Subcutaneous abdominal adipose tissue (tissue), 5 donors: ENCODE results near the gene ABTB1.
A peak's percentile ranks its signal among the peaks of the same experiment; 100 is the strongest.

Experiments
- H3K27ac ChIP-seq: one replicate; pipeline ENCODE4 v1.7.0; 2013; ENCODE audit warnings: low read depth, mild to moderate bottlenecking, inconsistent platforms, low read length, moderate library complexity
- H3K27me3 ChIP-seq, 5 donors: one replicate each; pipeline ENCODE4 v1.7.0; 2013; ENCODE audit warnings: low read length in 5 of 5, inconsistent platforms in 1 of 5; ENCODE audit not compliant: control insufficient read depth in 5 of 5, insufficient read depth in 4 of 5
- H3K36me3 ChIP-seq, 5 donors: one replicate each; pipeline ENCODE4 v1.7.0; 2013; ENCODE audit warnings: low read length in 5 of 5; ENCODE audit not compliant: control insufficient read depth in 5 of 5, insufficient read depth in 5 of 5
- H3K4me1 ChIP-seq, 5 donors: one replicate each; pipeline ENCODE4 v1.7.0; 2013; ENCODE audit warnings: low read length in 5 of 5, mild to moderate bottlenecking in 3 of 5, moderate library complexity in 1 of 5; ENCODE audit not compliant: control insufficient read depth in 5 of 5, insufficient read depth in 5 of 5
- H3K4me3 ChIP-seq, 5 donors: one replicate each; pipeline ENCODE4 v1.7.0; 2013; ENCODE audit warnings: low read length in 5 of 5, low read depth in 1 of 5
- H3K9ac ChIP-seq, 5 donors: one replicate each; pipeline ENCODE4 v1.7.0; 2013; ENCODE audit warnings: low read length in 5 of 5, mild to moderate bottlenecking in 4 of 5, moderate library complexity in 3 of 5
- H3K9me3 ChIP-seq, 5 donors: one replicate each; pipeline ENCODE4 v1.7.0; 2013; ENCODE audit warnings: low read length in 5 of 5; ENCODE audit not compliant: control insufficient read depth in 5 of 5
- donor health status: healthy.
- donor health status: healthy.
- donor health status: healthy.
- donor health status: healthy.
- donor health status: healthy.

The ABTB1 gene

DNA sequence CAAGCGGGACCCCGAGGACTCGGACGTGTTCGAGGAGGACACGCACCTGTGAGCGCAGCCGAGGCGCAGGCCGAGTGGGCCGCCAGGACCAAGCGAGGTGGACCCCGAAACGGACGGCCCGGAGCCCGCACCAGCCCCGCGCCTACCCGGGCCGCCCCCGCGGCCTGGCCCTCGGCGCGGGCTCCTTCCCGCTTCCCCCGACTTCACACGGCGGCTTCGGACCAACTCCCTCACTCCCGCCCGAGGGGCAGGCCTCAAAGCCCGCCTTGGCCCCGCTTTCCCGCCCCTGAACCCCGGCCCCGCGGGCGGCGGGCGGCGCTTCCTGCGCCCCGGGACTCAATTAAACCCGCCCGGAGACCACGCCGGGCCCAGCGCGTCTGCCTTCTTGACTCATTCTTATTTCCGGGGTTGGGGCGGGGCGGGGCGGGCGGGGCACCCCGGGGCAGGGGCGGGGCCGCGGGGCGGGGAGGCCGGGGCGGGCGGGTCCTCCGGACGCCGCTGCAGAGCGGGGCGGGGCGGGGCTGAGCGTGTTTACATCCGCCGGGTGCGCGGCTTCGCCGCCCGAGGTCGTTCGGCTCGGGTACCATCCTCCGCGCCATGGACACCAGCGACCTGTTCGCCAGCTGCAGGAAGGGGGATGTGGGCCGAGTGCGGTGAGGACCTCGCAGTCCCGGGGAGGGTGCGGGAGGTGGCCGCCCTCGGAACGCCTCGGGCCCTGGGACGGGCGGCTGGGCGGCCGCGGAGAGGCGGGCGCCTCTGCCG lies at the start of gene ABTB1:
Gene ABTB1, plus strand, starts transcription at position 524 of the 762 bp plus-strand sequence. Its CDS starts 74 bp downstream, at position 598.
- Histone ChIP-seq H3K4me1 (peaks cover 4 to 34% (median 25%) of the 10 kb centered on the region in 5 donors), H3K36me3 (peaks cover 0 to 27% (median 25%) of the 10 kb centered on the region in 5 donors), H3K27ac (peak within 1 kb of the TSS; percentile 46), H3K9me3 (no peaks in the 10 kb centered on the region), H3K27me3 (no peaks in the 10 kb centered on the region), H3K9ac (peak within 1 kb of the TSS; percentile 56 to 87 (median 82)), H3K4me3 (peak within 1 kb of the TSS; percentile 62 to 89 (median 79))

DNA sequence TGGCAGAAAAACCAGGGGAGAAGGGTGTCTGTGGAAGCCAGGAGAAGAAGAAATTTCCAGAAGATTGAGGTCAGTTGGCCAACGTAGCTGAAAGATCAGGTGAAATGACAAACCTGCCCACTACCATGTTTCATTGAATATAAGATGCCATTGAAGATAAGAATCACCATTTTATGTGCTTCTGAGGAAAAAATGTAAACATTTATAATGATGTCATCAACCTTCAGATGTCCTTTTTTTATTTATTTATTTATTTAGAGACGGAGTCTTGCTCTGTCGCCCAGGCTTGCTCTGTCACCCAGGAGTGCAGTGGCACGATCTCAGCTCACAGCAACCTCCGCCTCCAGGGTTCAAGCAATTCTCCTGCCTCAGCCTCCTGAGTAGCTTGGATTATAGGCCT lies 48.7 kb upstream of the ABTB1 start:
- Histone ChIP-seq H3K9me3 (no peaks in the 10 kb centered on the region), H3K27ac (no peak overlapping the region), H3K36me3 (peaks cover 0 to 22% (median 21%) of the 10 kb centered on the region in 5 donors)

GRCh38 chr3:127625821-127626220 lies 46.9 kb upstream of the ABTB1 start:
- Histone ChIP-seq H3K9ac (no peak overlapping the region), H3K36me3 (peaks cover 0 to 14% (median 14%) of the 10 kb centered on the region in 5 donors), H3K4me1 (peaks cover 7 to 16% (median 11%) of the 10 kb centered on the region in 5 donors), H3K27ac (no peak overlapping the region), H3K9me3 (no peaks in the 10 kb centered on the region), H3K4me3 (no peak overlapping the region), H3K27me3 (peaks cover 0 to 15% (median 8%) of the 10 kb centered on the region in 5 donors)

More for the DNA sequence above, 48.7 kb upstream of the ABTB1 start:
- no peak overlapping the region for H3K4me3 ChIP-seq
- H3K9ac ChIP-seq, result no peak overlapping the region
- no peaks in the 10 kb centered on the region for H3K27me3 ChIP-seq
- peaks cover 0 to 4% (median 0%) of the 10 kb centered on the region in 5 donors for H3K4me1 ChIP-seq

GRCh38 chr3:127628426-127628787 lies 44.3 kb upstream of the ABTB1 start:
- Histone ChIP-seq H3K9me3 (no peaks in the 10 kb centered on the region), H3K4me3 (no peak overlapping the region), H3K4me1 (peaks cover 7 to 16% (median 11%) of the 10 kb centered on the region in 5 donors), H3K9ac (no peak overlapping the region), H3K27ac (no peak overlapping the region), H3K36me3 (no peaks in the 10 kb centered on the region), H3K27me3 (peaks cover 0 to 20% (median 10%) of the 10 kb centered on the region in 5 donors)

- H3K27ac ChIP-seq, result no peak within 1 kb of the TSS
- H3K9me3 ChIP-seq, result no peaks in the 10 kb centered on the region
- H3K9ac ChIP-seq, result peak within 1 kb of the TSS in 1 of 5 donors; percentile 30
- H3K4me1 ChIP-seq, result peaks cover 7 to 16% (median 11%) of the 10 kb centered on the region in 5 donors
- H3K27me3 ChIP-seq, result peaks cover 0 to 20% (median 10%) of the 10 kb centered on the region in 5 donors
- no peaks in the 10 kb centered on the region for H3K36me3 ChIP-seq
- H3K4me3 ChIP-seq, result peak within 1 kb of the TSS in 4 of 5 donors; percentile 48 to 74 (median 64)
Measured at GRCh38 chr3:127628788-127629466, 43.8 kb upstream of the ABTB1 start, which contains the start of gene PODXL2. Gene PODXL2, plus strand, starts transcription at chr3:127629185. Its CDS starts 35 bp downstream, at chr3:127629220.

GRCh38 chr3:127629467-127630403 lies 43.0 kb upstream of the ABTB1 start:
- Histone ChIP-seq H3K4me3 (peak overlapping the region in 4 of 5 donors; percentile 48 to 74 (median 64)), H3K27me3 (peaks cover 0 to 20% (median 10%) of the 10 kb centered on the region in 5 donors), H3K4me1 (peaks cover 7 to 16% (median 11%) of the 10 kb centered on the region in 5 donors), H3K9me3 (no peaks in the 10 kb centered on the region), H3K36me3 (no peaks in the 10 kb centered on the region), H3K27ac (no peak overlapping the region), H3K9ac (peak overlapping the region in 1 of 5 donors; percentile 30)

- H3K9ac ChIP-seq, result no peak overlapping the region
- no peaks in the 10 kb centered on the region for H3K36me3 ChIP-seq
- peaks cover 0 to 20% (median 10%) of the 10 kb centered on the region in 5 donors for H3K27me3 ChIP-seq
- H3K27ac ChIP-seq, result no peak overlapping the region
- H3K4me3 ChIP-seq, result no peak overlapping the region
- no peaks in the 10 kb centered on the region for H3K9me3 ChIP-seq
- peaks cover 7 to 16% (median 11%) of the 10 kb centered on the region in 5 donors for H3K4me1 ChIP-seq
Measured at GRCh38 chr3:127630811-127631714, 41.7 kb upstream of the ABTB1 start.

DNA sequence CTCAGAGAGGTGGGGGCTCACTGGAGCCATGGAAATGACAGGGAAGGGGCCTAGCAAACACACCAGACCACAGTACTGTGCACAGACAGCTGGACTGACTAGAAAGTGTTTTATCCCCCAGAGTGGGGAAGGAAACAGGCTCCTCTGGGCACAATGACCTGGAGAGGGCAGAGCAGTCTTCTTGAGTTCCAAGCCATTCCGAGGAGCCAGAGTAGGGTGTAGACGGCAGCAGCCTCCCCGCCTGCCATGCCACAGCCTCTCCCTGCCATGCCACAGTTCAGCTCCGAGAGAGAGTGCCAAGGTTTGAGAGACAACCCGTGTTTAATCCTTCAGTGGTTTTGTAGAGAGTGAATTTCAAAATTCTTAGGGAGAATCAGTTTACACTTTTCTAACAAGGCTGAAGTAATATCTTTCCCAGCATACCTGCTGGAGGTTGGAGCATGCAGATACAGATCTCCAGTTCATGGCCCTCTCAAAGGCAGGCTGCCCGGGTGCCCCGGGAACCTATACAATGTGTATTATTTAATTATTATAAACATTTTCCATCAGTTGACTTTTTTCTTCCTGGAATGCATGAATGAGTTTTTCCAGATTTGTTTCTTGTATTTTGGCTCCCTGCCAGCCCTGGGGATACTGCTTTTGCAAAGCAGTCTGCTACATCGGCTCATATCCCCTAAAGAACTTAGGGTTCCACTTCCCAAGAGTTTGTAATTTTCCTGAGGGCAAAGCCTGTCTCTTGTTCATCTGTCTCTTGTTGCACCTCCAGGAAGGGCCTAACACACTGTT lies 40.5 kb upstream of the ABTB1 start:
- H3K4me3 ChIP-seq, result no peak overlapping the region
- H3K9me3 ChIP-seq, result no peaks in the 10 kb centered on the region
- H3K27ac ChIP-seq, result no peak overlapping the region
- peaks cover 7 to 16% (median 11%) of the 10 kb centered on the region in 5 donors for H3K4me1 ChIP-seq
- no peaks in the 10 kb centered on the region for H3K36me3 ChIP-seq
- peaks cover 0 to 20% (median 10%) of the 10 kb centered on the region in 5 donors for H3K27me3 ChIP-seq
- H3K9ac ChIP-seq, result no peak overlapping the region
